WTC11 (cell line): ENCODE measurements around the gene CACNG1.

ENCODE experiments used
- CREM ChIP-seq: sonication (generic); formaldehyde crosslinking; IDR thresholded peaks from 2 replicates; pipeline ENCODE4 v1.8.1; 2022; ENCODE audit warnings: mild to moderate bottlenecking, missing genetic modification reagents, moderate library complexity
- CTCF ChIP-seq: fragments of 200-600 bp; IDR thresholded peaks from 2 replicates; pipeline ENCODE4 v1.8.0; 2022; ENCODE audit warnings: antibody characterized with exemption
- MAX ChIP-seq: sonication (generic); formaldehyde crosslinking; IDR thresholded peaks from 2 replicates; pipeline ENCODE4 v1.8.0; 2022; ENCODE audit warnings: mild to moderate bottlenecking, missing genetic modification reagents
- ZBTB21 ChIP-seq: sonication (generic); formaldehyde crosslinking; IDR thresholded peaks from 2 replicates; pipeline ENCODE4 v1.8.1; 2023; ENCODE audit warnings: mild to moderate bottlenecking, missing genetic modification reagents, borderline replicate concordance

- TF ChIP-seq CREM (CRISPR knock-in tag) = no peak
- TF ChIP-seq ZBTB21 (CRISPR knock-in tag) = no peak
- no peak for TF ChIP-seq MAX
- TF ChIP-seq CTCF = no peak
Measured at GRCh38 chr17:67017910-67018309, 26.4 kb upstream of the CACNG1 start.
